Measurements from ENCODE around the gene RBPMS2.

- TF ChIP-seq POLR2A (IDR thresholded peaks at IDR 0.05; ENCODE audit: low read length): no peak
- no peak for TF ChIP-seq RAD21 (conservative IDR thresholded peaks at IDR 0.05 in 1 of 2, IDR thresholded peaks at IDR 0.05 in 1 of 2)
- no peak for TF ChIP-seq REST (IDR thresholded peaks at IDR 0.05)
- no peak for TF ChIP-seq JUN (IDR thresholded peaks at IDR 0.05)
- TF ChIP-seq CTCF (IDR thresholded peaks at IDR 0.05): no peak
Observed at GRCh38 chr15:64698823-64699222, 76.6 kb downstream of the RBPMS2 start.
